PC-3 (cell line): ENCODE data around the gene APOBEC3A. TPM values are rescaled to one million over a fixed set of nuclear protein-coding genes. Genes with fewer than 3 reads are reported as not detected.

ENCODE experiments used
- ATAC-seq: fragments of 200-7000 bp; cut with Tn5 transposase; 2 replicates; pipeline ENCODE4 v1.9.1; 2020; ENCODE audit warnings: mild to moderate bottlenecking, moderate library complexity
- BruUV-seq: library from RNA; stranded (reverse); fragments of 400-500 nt; replicated peaks from 2 replicates; lab custom pipeline; 2021; lab: Mats Ljungman, UMichigan
- CTCF ChIA-PET: fragments of 300-600 bp; sonication (Branson Sonifier 250); formaldehyde crosslinking; loops from one replicate; lab custom pipeline; 2022; ENCODE audit warnings: antibody characterized with exemption; lab: Charles Lee
- POLR2A ChIA-PET: fragments of 300-600 bp; sonication (Branson Sonifier 250); formaldehyde crosslinking; loops from one replicate; lab custom pipeline; 2022; ENCODE audit warnings: antibody characterized with exemption; ENCODE audit not compliant: unreplicated experiment; lab: Charles Lee
- DNase-seq: peaks from one replicate; pipeline ENCODE4 v3.0.0-alpha.2; 2015
- H2AFZ ChIP-seq: fragments of 300-600 bp; sonication (generic); 2 replicates; pipeline ENCODE4 v1.6.0; 2016; ENCODE audit warnings: antibody characterized with exemption, low read length
- H3F3A ChIP-seq: fragments of 300-600 bp; sonication (generic); one replicate; pipeline ENCODE4 v1.6.0; 2017; ENCODE audit warnings: antibody characterized with exemption, low read length, control low read depth, mild to moderate bottlenecking; ENCODE audit not compliant: unreplicated experiment
- H3K27ac ChIP-seq: fragments of 300-600 bp; sonication (generic); 2 replicates; pipeline ENCODE4 v1.5.1; 2016; ENCODE audit warnings: mild to moderate bottlenecking, low read length
- H3K27me3 ChIP-seq: fragments of 300-600 bp; sonication (generic); 2 replicates; pipeline ENCODE4 v1.6.1; 2016; ENCODE audit warnings: low read length, mixed read lengths
- H3K36me3 ChIP-seq: fragments of 300-600 bp; sonication (generic); 2 replicates; pipeline ENCODE4 v1.6.1; 2016; ENCODE audit warnings: low read depth, mixed run types, low read length, mixed read lengths
- H3K4me1 ChIP-seq: fragments of 300-600 bp; sonication (generic); 2 replicates; pipeline ENCODE4 v1.5.1; 2016; ENCODE audit warnings: low read length; ENCODE audit not compliant: insufficient read depth
- H3K4me2 ChIP-seq: fragments of 300-600 bp; sonication (generic); 2 replicates; pipeline ENCODE4 v1.6.0; 2016; ENCODE audit warnings: low read length
- H3K4me3 ChIP-seq: fragments of 300-600 bp; sonication (generic); 2 replicates; pipeline ENCODE4 v1.5.1; 2016; ENCODE audit warnings: mild to moderate bottlenecking, low read length, mixed read lengths
- H3K79me2 ChIP-seq: fragments of 300-600 bp; sonication (generic); 2 replicates; pipeline ENCODE4 v1.6.1; 2017; ENCODE audit warnings: low read length, mixed read lengths
- H3K9ac ChIP-seq: fragments of 300-600 bp; sonication (generic); 2 replicates; pipeline ENCODE4 v1.6.0; 2016; ENCODE audit warnings: mild to moderate bottlenecking, low read length
- H3K9me2 ChIP-seq: fragments of 300-600 bp; sonication (generic); replicated peaks from 2 replicates; pipeline ENCODE4 v1.6.1; 2016; ENCODE audit warnings: mixed run types, low read length, mixed read lengths
- H3K9me3 ChIP-seq: fragments of 300-600 bp; sonication (generic); 2 replicates; pipeline ENCODE4 v1.6.1; 2016; ENCODE audit warnings: low read length, mixed read lengths
- H4K20me1 ChIP-seq: fragments of 300-600 bp; sonication (generic); 2 replicates; pipeline ENCODE4 v1.6.1; 2016; ENCODE audit warnings: low read length, mixed read lengths
- CTCF ChIP-seq: fragments of 300-600 bp; sonication (generic); conservative IDR thresholded peaks from 2 replicates; pipeline ENCODE4 v1.5.1; 2017; ENCODE audit warnings: antibody characterized with exemption, low read depth, mild to moderate bottlenecking, low read length
- EZH2 ChIP-seq: fragments of 300-600 bp; sonication (generic); IDR thresholded peaks from one replicate; pipeline ENCODE4 v1.6.1; 2017; ENCODE audit warnings: antibody characterized with exemption, mild to moderate bottlenecking, low read length; ENCODE audit not compliant: unreplicated experiment
- EZH2phosphoT487 ChIP-seq: fragments of 300-600 bp; sonication (generic); IDR thresholded peaks from 2 replicates; pipeline ENCODE4 v1.6.1; 2018; ENCODE audit warnings: mild to moderate bottlenecking, antibody characterized with exemption, low read length, borderline replicate concordance
- intact Hi-C: fragments of 100-400 bp; cut with micrococcal nuclease; formaldehyde crosslinking; loops from 2 replicates; pipeline ENCODE4 v1.9.0; 2023
- total RNA-seq: library from RNA; depleted of rRNA; stranded (reverse); fragments of >200 nt; gene quantifications from 2 replicates; pipeline ENCODE4 v1.2.3, GENCODE V29; 2014

Gene APOBEC3A
- total RNA-seq, 1 experiment from 2014 or later = not detected

- Histone ChIP-seq H3K9ac (no peak overlapping the region), H3K9me2 (no peaks in the 10 kb centered on the region), H3K4me2 (no peak overlapping the region), H3K4me1 (no peaks in the 10 kb centered on the region), H3K79me2 (no peaks in the 10 kb centered on the region), H3K36me3 (no peaks in the 10 kb centered on the region), H4K20me1 (no peaks in the 10 kb centered on the region), H3K27me3 (no peaks in the 10 kb centered on the region), H2AFZ (no peak overlapping the region), H3K4me3 (no peak overlapping the region), H3K9me3 (no peaks in the 10 kb centered on the region), H3K27ac (no peak overlapping the region), H3F3A (no peaks in the 10 kb centered on the region)
- TF ChIP-seq CTCF = no peak
- TF ChIP-seq EZH2 = no peak
- intact Hi-C loops = no loop called here
- CTCF ChIA-PET = no interaction called here
- POLR2A ChIA-PET = no interaction called here
- no peak for ATAC-seq
- DNase-seq = no peak
- BruUV-seq = no TSS peak
These were observed 7.5 kb upstream of the APOBEC3A start for GRCh38 chr22:38949889-38950405.

- H3K4me2 ChIP-seq = no peak overlapping the region
- intact Hi-C loops = no loop called here
- no peaks in the 10 kb centered on the region for H3F3A ChIP-seq
- ChIA-PET POLR2A (no interaction called here), CTCF (no interaction called here)
- no peaks in the 10 kb centered on the region for H4K20me1 ChIP-seq
- no TSS peak for BruUV-seq
- ATAC-seq (no peak), DNase-seq (no peak)
- H3K4me1 ChIP-seq = no peaks in the 10 kb centered on the region
- no peak for TF ChIP-seq CTCF
- no peak for TF ChIP-seq EZH2phosphoT487
- no peak for TF ChIP-seq EZH2
- no peaks in the 10 kb centered on the region for H3K79me2 ChIP-seq
- H2AFZ ChIP-seq = no peak overlapping the region
- no peaks in the 10 kb centered on the region for H3K36me3 ChIP-seq
- H3K4me3 ChIP-seq = no peak overlapping the region
- H3K27ac ChIP-seq = no peak overlapping the region
- no peaks in the 10 kb centered on the region for H3K9me2 ChIP-seq
- H3K27me3 ChIP-seq = no peaks in the 10 kb centered on the region
- H3K9ac ChIP-seq = no peak overlapping the region
- no peaks in the 10 kb centered on the region for H3K9me3 ChIP-seq
These were observed 6.7 kb upstream of the APOBEC3A start for GRCh38 chr22:38950527-38951295.

- no peaks in the 10 kb centered on the region for H3K36me3 ChIP-seq
- H3K9me3 ChIP-seq = no peaks in the 10 kb centered on the region
- no peak overlapping the region for H3K27ac ChIP-seq
- DNase-seq = no peak
- H3K79me2 ChIP-seq = no peaks in the 10 kb centered on the region
- no TSS peak for BruUV-seq
- no peak overlapping the region for H3K9ac ChIP-seq
- no peak overlapping the region for H3K4me3 ChIP-seq
- no peaks in the 10 kb centered on the region for H3K4me1 ChIP-seq
- CTCF ChIA-PET = no interaction called here
- TF ChIP-seq EZH2phosphoT487 (no peak), EZH2 (no peak), CTCF (no peak)
- no peaks in the 10 kb centered on the region for H3F3A ChIP-seq
- no peaks in the 10 kb centered on the region for H3K9me2 ChIP-seq
- POLR2A ChIA-PET = no interaction called here
- ATAC-seq = no peak
- H4K20me1 ChIP-seq = no peaks in the 10 kb centered on the region
- intact Hi-C loops = no loop called here
- no peaks in the 10 kb centered on the region for H3K27me3 ChIP-seq
- H2AFZ ChIP-seq = no peak overlapping the region
- H3K4me2 ChIP-seq = no peak overlapping the region
These were observed 5.7 kb upstream of the APOBEC3A start for GRCh38 chr22:38951734-38952133.
